ENCODE results near the gene CHGA.

DNA sequence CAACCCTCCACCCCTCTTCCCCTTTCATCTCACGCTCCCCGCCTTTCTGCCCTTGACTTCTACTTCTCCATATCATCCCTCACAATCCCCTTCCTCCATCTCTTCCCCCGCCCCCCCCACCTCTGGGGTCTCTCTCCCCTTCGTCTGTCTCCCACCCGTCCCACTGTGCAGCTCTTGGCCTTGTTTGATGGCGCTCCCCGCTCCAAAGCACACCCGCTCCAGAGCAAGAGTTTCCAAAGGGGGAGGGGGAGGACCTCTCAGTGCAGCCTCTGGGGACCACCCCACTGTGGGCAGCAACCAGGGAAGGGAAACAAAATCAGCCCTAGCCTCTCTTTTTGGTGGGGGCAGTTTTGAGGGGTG is 774 bp downstream of the CHGA start:
- TF ChIP-seq POLR2A (IDR thresholded peaks at IDR 0.05) (no peak), CTCF (IDR thresholded peaks at IDR 0.05) (no peak)

Measured in heart left ventricle (tissue), 13 donors.